Panc1 (cell line): Measurements from ENCODE around the gene SEMA6A. TPM values are rescaled to one million over a fixed set of nuclear protein-coding genes. Genes with fewer than 3 reads are reported as not detected.

Experiments used
- ATAC-seq: fragments of 200-7000 bp; cut with Tn5 transposase; 2 replicates; pipeline ENCODE4 v1.9.1; 2020; ENCODE audit warnings: mild to moderate bottlenecking, moderate library complexity
- BruUV-seq: library from RNA; stranded (reverse); fragments of 400-500 nt; replicated peaks from 2 replicates; lab custom pipeline; 2021; lab: Mats Ljungman, UMichigan
- CTCF ChIA-PET: fragments of 300-600 bp; sonication (Branson Sonifier 250); formaldehyde crosslinking; loops from one replicate; lab custom pipeline; 2022; ENCODE audit warnings: antibody characterized with exemption; lab: Charles Lee
- POLR2A ChIA-PET: fragments of 300-600 bp; sonication (Branson Sonifier 250); formaldehyde crosslinking; loops from one replicate; lab custom pipeline; 2022; ENCODE audit warnings: antibody characterized with exemption; lab: Charles Lee
- DNase-seq: peaks from one replicate; pipeline ENCODE4 v3.0.0-alpha.2; 2010; ENCODE audit warnings: low read depth, low spot score
- H3K27ac ChIP-seq: 2 replicates; pipeline ENCODE4 v1.5.1; 2011; ENCODE audit warnings: mild to moderate bottlenecking, low read length, inconsistent platforms
- H3K27me3 ChIP-seq: fragments of 200-500 bp; sonication (Bioruptor generic); 2 replicates; pipeline ENCODE4 v1.6.0; 2014; ENCODE audit warnings: low read length, inconsistent platforms; ENCODE audit not compliant: control insufficient read depth, insufficient read depth
- H3K36me3 ChIP-seq: fragments of 200-500 bp; sonication (Bioruptor generic); 2 replicates; pipeline ENCODE4 v1.5.1; 2014; ENCODE audit warnings: inconsistent platforms, mild to moderate bottlenecking, low read length, moderate library complexity; ENCODE audit not compliant: control insufficient read depth, insufficient read depth
- H3K4me1 ChIP-seq: 2 replicates; pipeline ENCODE4 v1.5.1; 2011; ENCODE audit warnings: inconsistent platforms, mild to moderate bottlenecking, low read length, moderate library complexity; ENCODE audit not compliant: control insufficient read depth, insufficient read depth
- H3K4me3 ChIP-seq, 2 experiments: 2 replicates each; pipeline ENCODE4 v1.5.1; 2011 to 2012; ENCODE audit warnings: low read depth in 2 of 2, low read length in 2 of 2, mild to moderate bottlenecking in 2 of 2, inconsistent platforms in 1 of 2, moderate library complexity in 1 of 2
- H3K9me3 ChIP-seq: fragments of 200-500 bp; sonication (Bioruptor generic); 2 replicates; pipeline ENCODE4 v1.5.1; 2014; ENCODE audit warnings: low read depth, mild to moderate bottlenecking, inconsistent platforms, low read length, moderate library complexity; ENCODE audit not compliant: control insufficient read depth, insufficient read depth
- CTCF ChIP-seq: fragments of 450-650 bp; IDR thresholded peaks from 2 replicates; pipeline ENCODE4 v1.5.1; 2017; ENCODE audit warnings: mild to moderate bottlenecking
- POLR2AphosphoS5 ChIP-seq: IDR thresholded peaks from 2 replicates; pipeline ENCODE4 v1.6.1; 2012; ENCODE audit warnings: mild to moderate bottlenecking, low read depth, low read length, moderate library complexity
- SIN3A ChIP-seq: IDR thresholded peaks from 2 replicates; pipeline ENCODE4 v1.6.1; 2012; ENCODE audit warnings: low read depth, mild to moderate bottlenecking, low read length, moderate library complexity, borderline replicate concordance; ENCODE audit not compliant: insufficient read depth
- TCF7L2 ChIP-seq: IDR thresholded peaks from 2 replicates; pipeline ENCODE4 v1.6.1; 2011; ENCODE audit warnings: mild to moderate bottlenecking, low read depth, low read length, inconsistent platforms
- in situ Hi-C: cut with HindIII; loops from 2 replicates; pipeline ENCODE4 v1.10.0; 2016; ENCODE audit warnings: low sequenced_read_pairs, low pct_unique_long_range_greater_than_20kb
- intact Hi-C: fragments of 100-400 bp; cut with micrococcal nuclease; formaldehyde crosslinking; loops from one replicate; pipeline ENCODE4 v1.10.0; 2022; ENCODE audit not compliant: unreplicated experiment
- total RNA-seq: library from RNA; stranded (reverse); gene quantifications from one replicate; pipeline ENCODE4 v1.2.1, GENCODE V29; 2021; ENCODE audit not compliant: unreplicated experiment
- TF ChIP-seq, protein P1 (sequence below), 2 experiments: IDR thresholded peaks; 2 replicates each; pipeline ENCODE4 v1.6.1; 2011 to 2012; ENCODE audit warnings: low read depth in 2 of 2, control low read depth in 1 of 2, low read length in 1 of 2, mild to moderate bottlenecking in 1 of 2, moderate library complexity in 1 of 2; ENCODE audit not compliant: insufficient read depth in 1 of 2

The SEMA6A gene
- total RNA-seq, 1 experiment from 2014 or later: 0.54 TPM

GRCh38 chr5:116579144-116579543 lies 4.5 kb upstream of the SEMA6A start:
- Histone ChIP-seq H3K27me3 (peaks cover 25% of the 10 kb centered on the region), H3K36me3 (no peaks in the 10 kb centered on the region), H3K27ac (no peak overlapping the region), H3K4me1 (peaks cover 11% of the 10 kb centered on the region), H3K4me3 (no peak overlapping the region), H3K9me3 (no peaks in the 10 kb centered on the region)
- no TSS peak for BruUV-seq
- TF ChIP-seq, protein P1, sequence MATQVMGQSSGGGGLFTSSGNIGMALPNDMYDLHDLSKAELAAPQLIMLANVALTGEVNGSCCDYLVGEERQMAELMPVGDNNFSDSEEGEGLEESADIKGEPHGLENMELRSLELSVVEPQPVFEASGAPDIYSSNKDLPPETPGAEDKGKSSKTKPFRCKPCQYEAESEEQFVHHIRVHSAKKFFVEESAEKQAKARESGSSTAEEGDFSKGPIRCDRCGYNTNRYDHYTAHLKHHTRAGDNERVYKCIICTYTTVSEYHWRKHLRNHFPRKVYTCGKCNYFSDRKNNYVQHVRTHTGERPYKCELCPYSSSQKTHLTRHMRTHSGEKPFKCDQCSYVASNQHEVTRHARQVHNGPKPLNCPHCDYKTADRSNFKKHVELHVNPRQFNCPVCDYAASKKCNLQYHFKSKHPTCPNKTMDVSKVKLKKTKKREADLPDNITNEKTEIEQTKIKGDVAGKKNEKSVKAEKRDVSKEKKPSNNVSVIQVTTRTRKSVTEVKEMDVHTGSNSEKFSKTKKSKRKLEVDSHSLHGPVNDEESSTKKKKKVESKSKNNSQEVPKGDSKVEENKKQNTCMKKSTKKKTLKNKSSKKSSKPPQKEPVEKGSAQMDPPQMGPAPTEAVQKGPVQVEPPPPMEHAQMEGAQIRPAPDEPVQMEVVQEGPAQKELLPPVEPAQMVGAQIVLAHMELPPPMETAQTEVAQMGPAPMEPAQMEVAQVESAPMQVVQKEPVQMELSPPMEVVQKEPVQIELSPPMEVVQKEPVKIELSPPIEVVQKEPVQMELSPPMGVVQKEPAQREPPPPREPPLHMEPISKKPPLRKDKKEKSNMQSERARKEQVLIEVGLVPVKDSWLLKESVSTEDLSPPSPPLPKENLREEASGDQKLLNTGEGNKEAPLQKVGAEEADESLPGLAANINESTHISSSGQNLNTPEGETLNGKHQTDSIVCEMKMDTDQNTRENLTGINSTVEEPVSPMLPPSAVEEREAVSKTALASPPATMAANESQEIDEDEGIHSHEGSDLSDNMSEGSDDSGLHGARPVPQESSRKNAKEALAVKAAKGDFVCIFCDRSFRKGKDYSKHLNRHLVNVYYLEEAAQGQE (IDR thresholded peaks at IDR 0.05; ENCODE audit: insufficient read depth in 1 of 2, low read depth in 2 of 2, low read length in 1 of 2): no peak
- TF ChIP-seq POLR2AphosphoS5: no peak
- TF ChIP-seq SIN3A: no peak
- TF ChIP-seq CTCF: no peak
- no peak for TF ChIP-seq TCF7L2
- ATAC-seq (no peak), DNase-seq (no peak)
- ChIA-PET POLR2A (no interaction called here), CTCF (no interaction called here)
- intact Hi-C loops: loop anchor here (5.0 kb wide), 1 partner anchor 368 kb away; no protein-coding TSS in a partner anchor
- in situ Hi-C loops: no loop called here

DNA sequence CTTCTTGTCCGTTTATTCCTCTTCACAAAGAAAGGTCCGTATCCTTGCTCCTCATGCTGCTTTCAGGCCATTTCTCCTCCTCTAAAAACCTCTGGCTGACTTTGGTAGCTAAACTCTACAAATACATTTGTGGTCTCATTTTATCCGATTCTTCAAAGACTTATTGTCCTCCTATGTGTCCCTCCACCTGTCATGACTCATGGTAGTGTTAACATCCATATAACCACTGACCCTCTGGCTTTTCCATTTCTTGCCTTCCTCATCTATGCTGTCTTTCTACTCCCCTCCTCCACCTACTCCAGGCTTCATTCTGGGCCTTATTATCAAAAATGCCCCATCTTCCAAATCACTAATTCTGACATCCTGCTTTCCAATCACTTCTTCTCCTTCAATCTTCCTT lies 4.1 kb upstream of the SEMA6A start:
- H3K27me3 ChIP-seq: peaks cover 28% of the 10 kb centered on the region
- BruUV-seq: no TSS peak
- in situ Hi-C loops (no loop called here), intact Hi-C loops (loop anchor here (5.0 kb wide), 1 partner anchor 369 kb away; no protein-coding TSS in a partner anchor)
- H3K9me3 ChIP-seq: no peaks in the 10 kb centered on the region
- ATAC-seq: no peak
- no peak overlapping the region for H3K27ac ChIP-seq
- POLR2A ChIA-PET: no interaction called here
- no peak overlapping the region for H3K4me3 ChIP-seq
- TF ChIP-seq CTCF: no peak
- no peak for TF ChIP-seq TCF7L2
- TF ChIP-seq POLR2AphosphoS5: no peak
- peaks cover 14% of the 10 kb centered on the region for H3K4me1 ChIP-seq
- DNase-seq: no peak
- H3K36me3 ChIP-seq: no peaks in the 10 kb centered on the region
- CTCF ChIA-PET: no interaction called here
